ENCODE data around the gene CPNE4.

The CPNE4 gene

DNA sequence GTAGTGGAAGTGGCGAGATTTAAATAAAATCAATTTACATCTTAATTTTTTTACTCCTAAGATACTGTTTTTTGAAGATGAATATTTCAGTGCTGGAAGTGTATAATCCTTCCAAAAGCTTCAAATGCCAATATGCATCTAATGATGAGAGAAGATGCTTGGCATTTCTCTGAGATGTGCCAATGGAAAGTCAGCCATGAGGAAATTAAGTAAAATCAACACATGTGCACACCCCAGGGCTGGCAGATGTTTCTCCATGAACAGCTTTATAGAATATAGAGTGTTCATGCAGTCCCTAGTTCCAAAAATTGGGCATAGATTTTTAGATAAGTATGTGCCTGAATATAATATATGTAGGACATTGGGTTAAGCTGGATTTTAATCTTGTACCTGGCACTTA lies 90.1 kb downstream of the CPNE4 start:
- no peak overlapping the region for H3K4me3 ChIP-seq (ENCODE audit: low read depth, low read length)
- TF ChIP-seq, protein P1, sequence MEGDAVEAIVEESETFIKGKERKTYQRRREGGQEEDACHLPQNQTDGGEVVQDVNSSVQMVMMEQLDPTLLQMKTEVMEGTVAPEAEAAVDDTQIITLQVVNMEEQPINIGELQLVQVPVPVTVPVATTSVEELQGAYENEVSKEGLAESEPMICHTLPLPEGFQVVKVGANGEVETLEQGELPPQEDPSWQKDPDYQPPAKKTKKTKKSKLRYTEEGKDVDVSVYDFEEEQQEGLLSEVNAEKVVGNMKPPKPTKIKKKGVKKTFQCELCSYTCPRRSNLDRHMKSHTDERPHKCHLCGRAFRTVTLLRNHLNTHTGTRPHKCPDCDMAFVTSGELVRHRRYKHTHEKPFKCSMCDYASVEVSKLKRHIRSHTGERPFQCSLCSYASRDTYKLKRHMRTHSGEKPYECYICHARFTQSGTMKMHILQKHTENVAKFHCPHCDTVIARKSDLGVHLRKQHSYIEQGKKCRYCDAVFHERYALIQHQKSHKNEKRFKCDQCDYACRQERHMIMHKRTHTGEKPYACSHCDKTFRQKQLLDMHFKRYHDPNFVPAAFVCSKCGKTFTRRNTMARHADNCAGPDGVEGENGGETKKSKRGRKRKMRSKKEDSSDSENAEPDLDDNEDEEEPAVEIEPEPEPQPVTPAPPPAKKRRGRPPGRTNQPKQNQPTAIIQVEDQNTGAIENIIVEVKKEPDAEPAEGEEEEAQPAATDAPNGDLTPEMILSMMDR (IDR thresholded peaks at IDR 0.05; ENCODE audit: low read depth, low read length, missing control alignments): no peak
- no peak for DNase-seq (ENCODE audit: low read depth)

DNA sequence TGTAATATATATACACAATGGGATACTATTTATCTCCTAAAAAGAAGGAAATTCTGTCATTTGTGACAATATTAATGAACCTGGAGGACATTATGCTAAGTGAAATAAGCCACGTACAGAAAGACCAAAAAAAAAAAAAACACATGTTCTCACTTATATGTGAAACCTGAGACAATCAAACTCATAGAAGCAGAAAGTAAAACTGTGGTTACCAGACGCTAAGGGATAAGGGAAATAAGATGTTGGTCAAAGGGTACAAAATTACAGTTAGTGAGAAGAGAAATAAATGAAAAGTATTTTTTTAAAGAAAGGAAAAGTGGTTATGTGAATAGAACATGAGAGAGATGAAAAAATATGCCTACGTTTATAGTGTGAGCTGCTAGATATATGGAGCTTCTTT lies 101.1 kb downstream of the CPNE4 start:
- TF ChIP-seq, protein P1 (IDR thresholded peaks at IDR 0.05; ENCODE audit: low read depth, low read length, missing control alignments): no peak
- no peak for DNase-seq (ENCODE audit: low read depth)
- H3K4me3 ChIP-seq (ENCODE audit: low read depth, low read length): no peak overlapping the region

DNA sequence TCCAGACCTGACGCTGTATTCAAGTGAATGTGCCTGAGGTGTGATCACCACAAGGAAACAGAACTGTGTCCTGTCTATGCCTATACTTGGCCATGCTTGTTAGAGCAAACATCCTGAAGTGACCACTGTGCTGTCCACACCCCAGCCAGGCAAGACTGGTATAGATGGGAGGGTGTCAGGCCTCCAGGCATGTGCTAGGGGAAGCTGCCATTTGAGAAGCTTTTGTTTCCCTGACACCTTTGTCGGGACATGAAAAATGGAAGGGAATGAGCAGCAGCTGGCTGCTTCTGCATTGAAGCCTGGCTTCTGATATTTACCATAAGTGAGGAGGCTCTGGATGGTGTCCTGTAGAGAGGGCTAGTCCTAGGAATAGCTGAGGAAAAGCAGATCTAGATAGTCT lies 106.2 kb downstream of the CPNE4 start:
- TF ChIP-seq, protein P1 (IDR thresholded peaks at IDR 0.05; ENCODE audit: low read depth, low read length, missing control alignments): no peak
- no peak overlapping the region for H3K4me3 ChIP-seq (ENCODE audit: low read depth, low read length)
- no peak for DNase-seq (ENCODE audit: low read depth)

DNA sequence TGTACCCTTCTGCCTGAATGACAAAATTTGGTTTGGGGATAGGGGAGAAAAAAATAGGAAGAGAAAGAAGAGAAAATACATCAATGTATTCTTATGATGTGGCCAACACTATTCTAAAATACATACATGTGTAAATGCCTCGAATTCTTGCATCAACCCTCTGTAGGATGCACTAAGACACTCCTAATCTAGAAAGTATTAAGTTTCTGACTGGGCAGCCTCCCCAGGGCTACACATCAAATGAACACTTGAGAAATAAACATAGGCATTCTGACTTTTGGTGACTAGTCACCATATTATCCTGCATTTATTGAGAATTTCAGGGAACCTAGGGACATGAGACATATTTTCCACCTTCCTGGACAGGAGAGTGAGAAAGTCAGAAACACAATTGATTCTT lies 109.2 kb downstream of the CPNE4 start:
- H3K4me3 ChIP-seq (ENCODE audit: low read depth, low read length): no peak overlapping the region
- DNase-seq (ENCODE audit: low read depth): no peak
- TF ChIP-seq, protein P1 (IDR thresholded peaks at IDR 0.05; ENCODE audit: low read depth, low read length, missing control alignments): no peak

DNA sequence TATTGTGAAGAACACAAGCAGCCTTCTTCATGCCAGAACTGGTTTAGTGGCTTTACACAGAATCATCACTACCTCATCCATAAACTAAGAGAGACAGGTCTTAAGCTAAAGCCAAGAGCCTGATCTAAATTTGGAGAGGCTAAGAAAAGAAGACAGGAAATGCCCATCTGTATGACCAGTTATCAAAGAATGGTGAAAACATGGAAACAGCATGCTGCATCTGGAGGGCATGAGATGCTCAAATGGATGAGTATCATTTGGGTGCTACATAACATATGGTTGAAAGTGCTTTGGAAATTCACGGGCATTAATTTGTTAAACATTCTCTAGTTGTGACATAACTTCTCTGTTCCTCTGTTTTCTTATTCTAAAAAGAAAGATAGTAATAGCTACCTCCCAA lies 112.5 kb downstream of the CPNE4 start:
- no peak overlapping the region for H3K4me3 ChIP-seq (ENCODE audit: low read depth, low read length)
- no peak for DNase-seq (ENCODE audit: low read depth)
- TF ChIP-seq, protein P1 (IDR thresholded peaks at IDR 0.05; ENCODE audit: low read depth, low read length, missing control alignments): no peak

DNA sequence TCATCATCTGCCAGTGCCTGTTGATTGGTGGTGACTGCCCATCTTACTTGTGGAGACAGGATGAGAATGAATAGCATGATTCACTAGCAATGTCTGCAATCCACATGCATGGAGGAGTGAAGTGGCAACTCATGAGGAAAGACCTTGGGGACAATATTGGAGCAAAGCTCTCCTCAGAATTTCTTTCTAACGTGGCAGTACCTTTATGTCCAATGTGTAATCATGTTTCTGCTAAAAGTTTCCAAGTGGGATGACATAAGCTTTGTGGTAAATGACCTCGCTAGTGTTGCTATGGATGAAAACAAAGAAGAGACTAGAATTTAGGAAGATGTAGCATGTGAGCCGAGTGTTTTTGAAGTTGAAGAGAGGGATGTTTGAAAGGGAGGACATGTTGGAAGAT lies 117.8 kb downstream of the CPNE4 start:
- H3K4me3 ChIP-seq (ENCODE audit: low read depth, low read length): no peak overlapping the region
- no peak for DNase-seq (ENCODE audit: low read depth)
- TF ChIP-seq, protein P1 (IDR thresholded peaks at IDR 0.05; ENCODE audit: low read depth, low read length, missing control alignments): no peak

DNA sequence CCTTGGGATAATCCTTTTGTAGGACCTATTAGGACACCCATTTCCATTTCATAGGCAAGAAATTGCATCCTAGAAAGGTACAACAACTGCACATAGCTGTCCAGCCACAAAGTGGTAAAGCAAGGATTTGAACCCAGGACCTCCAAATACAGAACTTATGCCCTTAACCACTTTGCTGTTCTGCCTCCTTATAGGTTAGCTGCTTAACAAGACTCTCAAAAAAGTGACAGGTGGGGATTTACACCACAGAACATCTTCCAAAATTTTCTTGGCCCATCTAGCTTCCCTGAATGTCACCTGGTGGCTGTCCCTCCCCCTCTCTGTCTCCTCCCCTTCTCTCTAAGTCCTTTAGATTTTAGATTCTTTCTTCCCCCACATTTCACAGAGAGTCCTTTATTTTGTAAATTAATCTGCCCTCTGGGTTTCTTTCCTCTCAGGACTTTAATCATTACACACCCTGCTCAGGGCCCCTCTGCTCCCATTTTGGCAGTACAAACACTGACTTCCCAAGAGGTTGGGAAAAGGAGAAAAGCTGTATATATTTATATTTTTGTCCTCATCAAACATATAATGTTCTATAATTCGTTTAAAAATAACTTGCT lies 120.6 kb downstream of the CPNE4 start:
- TF ChIP-seq, protein P1 (IDR thresholded peaks at IDR 0.05; ENCODE audit: low read depth, low read length, missing control alignments): no peak

More for the DNA sequence above, 120.6 kb downstream of the CPNE4 start:
- no peak overlapping the region for H3K4me3 ChIP-seq (ENCODE audit: low read depth, low read length)
- DNase-seq (ENCODE audit: low read depth): no peak
